Measurements from ENCODE around the gene ANO8.
A peak's percentile ranks its signal among the peaks of the same experiment; 100 is the strongest.

The ANO8 gene

GRCh38 chr19:17282488-17283125, 52.0 kb downstream of the ANO8 start:
- no peaks in the 10 kb centered on the region for H3K79me2 ChIP-seq (ENCODE audit: low read length)
- no peaks in the 10 kb centered on the region for H3K9me3 ChIP-seq (replicated peaks; ENCODE audit: insufficient read depth, low read length)
- H2AFZ ChIP-seq (ENCODE audit: low read length): peak overlapping the region; percentile 74
- no peaks in the 10 kb centered on the region for H3F3A ChIP-seq (ENCODE audit: insufficient read depth, low read length)
- H3K9me2 ChIP-seq (replicated peaks; ENCODE audit: insufficient read depth, low read length): no peaks in the 10 kb centered on the region
- no peak overlapping the region for H3K27ac ChIP-seq (ENCODE audit: low read length)
- H3K9ac ChIP-seq (ENCODE audit: low read length): no peak overlapping the region
- peaks cover 12% of the 10 kb centered on the region; the same call in 1 of the 2 replicates for H3K4me1 ChIP-seq (ENCODE audit: low read length)
- TF ChIP-seq CTCF (IDR thresholded peaks at IDR 0.05; ENCODE audit: low read length) (peak; percentile 88), EZH2 (optimal IDR thresholded peaks at IDR 0.05; ENCODE audit: low read depth, low read length) (no peak), EZH2phosphoT487 (IDR thresholded peaks at IDR 0.05; ENCODE audit: low read length) (no peak)
- no peaks in the 10 kb centered on the region for H4K20me1 ChIP-seq (ENCODE audit: insufficient read depth, low read length)
- H3K4me2 ChIP-seq (ENCODE audit: low read depth, low read length): peak overlapping the region; percentile 88
- H3K4me3 ChIP-seq (ENCODE audit: low read length): peak overlapping the region; percentile 44
- H3K36me3 ChIP-seq (replicated peaks; ENCODE audit: insufficient read depth, low read length): no peaks in the 10 kb centered on the region
- peak; percentile 73 for DNase-seq
- peaks cover 23% of the 10 kb centered on the region for H3K27me3 ChIP-seq (replicated peaks; ENCODE audit: insufficient read depth, low read length)

- no peaks in the 10 kb centered on the region for H3K9me3 ChIP-seq (replicated peaks; ENCODE audit: insufficient read depth, low read length)
- peak within 1 kb of the TSS; percentile 44 for H3K4me3 ChIP-seq (ENCODE audit: low read length)
- no peaks in the 10 kb centered on the region for H3F3A ChIP-seq (ENCODE audit: insufficient read depth, low read length)
- peak within 1 kb of the TSS; percentile 74 for H2AFZ ChIP-seq (ENCODE audit: low read length)
- peak within 1 kb of the TSS; percentile 88 for H3K4me2 ChIP-seq (ENCODE audit: low read depth, low read length)
- H3K27ac ChIP-seq (ENCODE audit: low read length): no peak within 1 kb of the TSS
- no peaks in the 10 kb centered on the region for H4K20me1 ChIP-seq (ENCODE audit: insufficient read depth, low read length)
- DNase-seq: no peak
- no peaks in the 10 kb centered on the region for H3K36me3 ChIP-seq (replicated peaks; ENCODE audit: insufficient read depth, low read length)
- TF ChIP-seq CTCF (IDR thresholded peaks at IDR 0.05; ENCODE audit: low read length) (no peak), EZH2 (optimal IDR thresholded peaks at IDR 0.05; ENCODE audit: low read depth, low read length) (no peak), EZH2phosphoT487 (IDR thresholded peaks at IDR 0.05; ENCODE audit: low read length) (no peak)
- peaks cover 12% of the 10 kb centered on the region; the same call in 1 of the 2 replicates for H3K4me1 ChIP-seq (ENCODE audit: low read length)
- H3K79me2 ChIP-seq (ENCODE audit: low read length): no peaks in the 10 kb centered on the region
- peaks cover 22% of the 10 kb centered on the region for H3K27me3 ChIP-seq (replicated peaks; ENCODE audit: insufficient read depth, low read length)
- H3K9ac ChIP-seq (ENCODE audit: low read length): no peak within 1 kb of the TSS
- no peaks in the 10 kb centered on the region for H3K9me2 ChIP-seq (replicated peaks; ENCODE audit: insufficient read depth, low read length)
These were observed 53.0 kb downstream of the ANO8 start, which contains the start of gene ANKLE1 for GRCh38 chr19:17281391-17282304. TSS of gene ANKLE1 (plus strand) at chr19:17281901. CDS start at chr19:17281921, 20 bp downstream.

DNA sequence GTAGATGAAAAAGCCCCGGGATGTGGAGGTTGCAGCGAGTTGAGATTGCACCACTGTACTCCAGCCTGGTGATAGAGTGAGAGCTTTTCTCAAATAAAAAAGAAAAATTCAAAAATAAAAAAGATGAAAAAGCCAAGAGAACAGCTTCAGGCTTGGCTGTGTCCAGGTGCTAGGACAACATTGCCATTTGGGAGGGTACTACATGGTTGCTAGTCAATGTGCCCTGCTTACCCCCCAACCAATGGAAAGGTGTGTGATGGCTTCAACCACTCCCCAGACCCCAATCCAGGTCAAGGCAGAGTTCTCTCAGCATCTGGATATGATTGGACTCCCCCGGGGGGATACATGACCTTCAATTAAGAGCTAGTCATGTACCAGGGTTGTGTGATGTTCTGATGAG, 55.2 kb downstream of the ANO8 start:
- no peaks in the 10 kb centered on the region for H4K20me1 ChIP-seq (ENCODE audit: insufficient read depth, low read length)
- TF ChIP-seq EZH2 (optimal IDR thresholded peaks at IDR 0.05; ENCODE audit: low read depth, low read length) (no peak), CTCF (IDR thresholded peaks at IDR 0.05; ENCODE audit: low read length) (no peak), EZH2phosphoT487 (IDR thresholded peaks at IDR 0.05; ENCODE audit: low read length) (no peak)
- no peak overlapping the region for H3K4me2 ChIP-seq (ENCODE audit: low read depth, low read length)
- no peaks in the 10 kb centered on the region for H3K36me3 ChIP-seq (replicated peaks; ENCODE audit: insufficient read depth, low read length)
- H3K9ac ChIP-seq (ENCODE audit: low read length): no peak overlapping the region
- H3K79me2 ChIP-seq (ENCODE audit: low read length): no peaks in the 10 kb centered on the region
- DNase-seq: no peak
- no peak overlapping the region for H3K4me3 ChIP-seq (ENCODE audit: low read length)
- H3K9me2 ChIP-seq (replicated peaks; ENCODE audit: insufficient read depth, low read length): no peaks in the 10 kb centered on the region
- H3F3A ChIP-seq (ENCODE audit: insufficient read depth, low read length): no peaks in the 10 kb centered on the region
- H3K27ac ChIP-seq (ENCODE audit: low read length): no peak overlapping the region
- no peaks in the 10 kb centered on the region for H3K9me3 ChIP-seq (replicated peaks; ENCODE audit: insufficient read depth, low read length)
- peaks cover 12% of the 10 kb centered on the region; the same call in 1 of the 2 replicates for H3K4me1 ChIP-seq (ENCODE audit: low read length)
- no peak overlapping the region for H2AFZ ChIP-seq (ENCODE audit: low read length)
- peaks cover 18% of the 10 kb centered on the region for H3K27me3 ChIP-seq (replicated peaks; ENCODE audit: insufficient read depth, low read length)
